Femur (tissue), 1 donor: Measurements from ENCODE around the gene ABL1.

Experiments used
- DNase-seq: peaks from one replicate; pipeline ENCODE4 v3.0.0-alpha.2; 2017

The ABL1 gene

DNA sequence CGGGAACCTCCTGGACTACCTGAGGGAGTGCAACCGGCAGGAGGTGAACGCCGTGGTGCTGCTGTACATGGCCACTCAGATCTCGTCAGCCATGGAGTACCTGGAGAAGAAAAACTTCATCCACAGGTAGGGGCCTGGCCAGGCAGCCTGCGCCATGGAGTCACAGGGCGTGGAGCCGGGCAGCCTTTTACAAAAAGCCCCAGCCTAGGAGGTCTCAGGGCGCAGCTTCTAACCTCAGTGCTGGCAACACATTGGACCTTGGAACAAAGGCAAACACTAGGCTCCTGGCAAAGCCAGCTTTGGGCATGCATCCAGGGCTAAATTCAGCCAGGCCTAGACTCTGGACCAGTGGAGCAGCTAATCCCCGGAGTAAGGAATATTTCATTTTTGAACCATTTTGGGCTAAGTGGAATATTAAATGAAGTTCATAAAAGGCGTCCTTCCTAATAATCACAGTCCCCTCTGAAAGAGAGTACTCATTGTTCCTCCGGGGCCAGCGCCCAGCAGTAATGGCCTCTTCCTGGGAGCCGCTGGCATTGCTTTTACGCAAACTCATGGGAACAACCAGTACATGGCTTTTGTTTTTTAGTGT, 38.0 kb downstream of the ABL1 start:
- no peak for DNase-seq

DNA sequence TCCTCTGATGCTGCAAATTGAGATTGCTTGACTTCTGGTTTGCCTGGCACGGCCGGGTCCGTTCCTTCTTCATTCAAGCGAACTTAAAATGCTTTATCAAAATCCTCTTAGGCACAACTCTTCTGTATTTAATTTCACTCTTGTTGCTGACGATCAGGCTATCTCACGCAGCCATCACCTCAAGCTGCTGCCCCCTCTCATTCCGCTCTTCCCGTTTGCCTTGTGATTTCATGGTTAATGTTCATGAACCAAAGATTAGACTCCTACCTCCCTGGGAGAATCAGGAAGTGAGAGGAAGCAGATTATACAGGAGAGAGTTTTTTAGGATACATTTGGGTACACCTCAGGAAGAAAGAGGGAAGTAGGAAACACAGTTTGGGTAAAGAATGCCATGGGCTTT, 38.9 kb downstream of the ABL1 start:
- DNase-seq: no peak

DNA sequence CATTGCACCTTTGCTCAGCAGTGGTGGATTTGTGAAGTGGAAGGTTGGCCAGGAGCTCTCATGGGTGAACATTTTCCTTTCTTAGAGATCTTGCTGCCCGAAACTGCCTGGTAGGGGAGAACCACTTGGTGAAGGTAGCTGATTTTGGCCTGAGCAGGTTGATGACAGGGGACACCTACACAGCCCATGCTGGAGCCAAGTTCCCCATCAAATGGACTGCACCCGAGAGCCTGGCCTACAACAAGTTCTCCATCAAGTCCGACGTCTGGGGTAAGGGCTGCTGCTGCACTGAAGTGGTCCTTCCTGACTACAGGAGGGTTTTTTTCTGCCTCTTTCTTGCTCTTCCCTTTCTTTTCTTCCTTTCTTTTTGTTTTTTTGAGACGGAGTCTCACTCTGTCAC, 39.7 kb downstream of the ABL1 start:
- DNase-seq: no peak

DNA sequence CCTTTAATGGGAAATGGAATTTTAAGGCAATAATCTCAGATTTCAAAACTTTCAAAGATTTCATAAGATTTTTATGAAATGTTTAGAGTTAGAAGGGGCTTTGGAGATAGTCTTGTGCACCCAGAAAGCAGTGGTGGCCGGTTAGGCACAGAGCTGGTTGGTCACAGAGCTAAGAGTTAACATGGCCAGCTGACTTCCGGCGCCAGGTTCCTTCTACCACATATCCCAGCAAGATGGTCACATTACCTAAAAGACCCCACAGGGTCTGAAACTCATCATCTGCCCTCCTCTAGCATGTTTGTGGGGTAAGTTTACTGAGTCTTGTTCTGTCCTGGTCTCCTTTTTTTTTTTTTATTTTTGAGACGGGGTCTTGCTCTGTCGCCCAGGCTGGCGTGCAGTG, 42.2 kb downstream of the ABL1 start:
- DNase-seq: no peak

DNA sequence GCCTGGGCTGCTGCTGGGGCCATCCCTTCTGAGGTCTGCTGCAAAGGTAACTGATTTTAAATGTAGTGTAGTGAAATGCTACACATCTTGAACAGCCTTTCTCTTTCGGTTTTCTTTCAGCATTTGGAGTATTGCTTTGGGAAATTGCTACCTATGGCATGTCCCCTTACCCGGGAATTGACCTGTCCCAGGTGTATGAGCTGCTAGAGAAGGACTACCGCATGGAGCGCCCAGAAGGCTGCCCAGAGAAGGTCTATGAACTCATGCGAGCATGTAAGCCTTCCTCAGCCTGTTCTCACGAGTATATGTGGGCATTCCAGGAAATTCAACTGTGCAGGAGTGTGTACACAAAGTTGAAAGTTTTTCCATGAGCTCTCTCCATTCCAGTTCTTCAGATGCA, 43.2 kb downstream of the ABL1 start:
- DNase-seq: no peak

DNA sequence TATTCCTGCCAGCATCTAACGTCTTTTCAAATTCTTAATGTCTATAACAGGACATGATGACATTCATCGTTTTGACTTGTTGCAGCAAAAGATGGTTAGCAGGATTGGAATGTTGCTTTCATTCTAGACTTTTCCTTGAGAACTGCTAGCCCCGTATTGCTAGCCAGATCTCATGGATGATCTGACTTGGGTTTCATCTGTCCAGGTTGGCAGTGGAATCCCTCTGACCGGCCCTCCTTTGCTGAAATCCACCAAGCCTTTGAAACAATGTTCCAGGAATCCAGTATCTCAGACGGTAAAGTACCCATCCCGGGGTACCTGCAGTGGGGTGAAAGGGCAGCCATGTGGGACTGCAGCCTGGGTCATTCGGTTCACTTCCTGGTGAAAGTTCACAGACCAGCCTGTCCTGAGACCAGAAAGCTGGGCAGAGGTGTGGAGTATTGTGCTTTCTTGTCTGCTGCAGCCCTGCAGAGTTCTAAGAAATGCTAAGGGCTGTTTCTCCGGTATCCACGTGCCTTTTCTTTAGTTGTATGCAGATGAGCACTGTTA, 44.9 kb downstream of the ABL1 start:
- no peak for DNase-seq

DNA sequence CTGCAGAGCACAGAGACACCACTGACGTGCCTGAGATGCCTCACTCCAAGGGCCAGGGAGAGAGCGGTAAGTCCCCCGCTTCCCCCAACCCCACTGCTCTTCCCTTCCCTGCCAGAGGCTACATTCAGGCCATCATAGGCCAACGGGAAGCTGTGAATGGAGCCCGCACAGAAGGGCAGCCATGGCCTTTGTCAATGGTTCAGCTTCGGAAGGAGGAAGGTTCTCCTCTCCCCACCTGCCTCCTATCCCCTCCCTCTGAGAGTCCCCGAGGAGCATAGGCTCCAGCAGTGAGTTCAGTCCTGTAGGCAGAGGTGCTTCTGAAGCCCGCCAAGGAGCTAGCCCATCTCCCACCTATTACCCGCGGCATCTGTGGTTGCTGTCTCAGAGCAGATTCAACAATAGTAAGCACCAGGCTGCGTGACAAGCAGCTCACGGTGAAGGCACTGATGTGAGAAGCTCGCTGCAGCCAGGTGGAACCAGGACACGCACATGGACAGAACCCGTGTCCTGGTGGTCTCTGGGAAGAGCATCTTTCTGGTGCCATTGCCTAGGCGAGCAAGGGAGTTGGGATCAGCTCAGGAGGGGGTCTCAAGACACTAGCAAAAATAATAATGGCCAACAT, 45.7 kb downstream of the ABL1 start:
- DNase-seq: no peak

DNA sequence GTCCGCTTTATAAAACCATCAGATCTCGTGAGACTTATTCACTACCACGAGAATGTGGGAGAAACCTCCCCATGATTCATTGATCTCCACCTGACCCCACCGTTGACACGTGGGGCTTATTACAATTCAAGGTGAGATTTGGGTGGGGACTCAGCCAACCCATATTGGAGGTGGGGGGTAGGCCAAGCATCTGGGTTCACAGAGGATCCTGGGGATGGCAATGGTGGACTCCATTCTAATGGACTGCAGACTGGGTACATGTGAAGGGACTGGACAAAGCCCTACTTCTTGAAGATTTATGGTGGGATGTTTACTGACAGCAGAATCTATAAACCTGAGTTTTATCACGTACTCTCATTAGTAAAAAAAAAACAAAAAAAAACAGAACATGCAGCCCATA, 46.5 kb downstream of the ABL1 start:
- DNase-seq: no peak

DNA sequence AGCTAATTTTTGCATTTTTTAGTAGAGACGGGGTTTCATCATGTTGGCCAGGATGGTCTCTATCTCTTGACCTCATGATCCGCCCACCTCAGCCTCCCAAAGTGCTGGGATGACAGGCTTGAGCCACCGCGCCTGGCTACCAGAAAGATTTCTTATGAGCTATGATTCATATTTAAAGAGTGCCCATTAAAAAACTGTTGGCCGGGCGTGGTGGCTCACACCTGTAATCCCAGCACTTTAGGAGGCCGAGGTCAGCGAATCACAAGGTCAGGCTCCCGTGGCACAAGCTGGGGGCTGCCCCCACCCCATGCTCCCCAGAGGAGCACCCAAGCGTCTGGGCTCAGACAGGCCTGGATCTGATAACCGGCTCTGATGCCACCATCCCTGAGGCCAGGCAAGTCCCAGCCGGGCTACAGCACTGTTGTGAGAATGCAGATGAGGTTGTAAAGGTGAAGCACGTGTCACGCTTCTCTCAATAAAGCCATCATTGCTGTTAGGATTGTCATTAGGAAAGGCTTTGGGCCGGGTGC, 47.7 kb downstream of the ABL1 start:
- no peak for DNase-seq

DNA sequence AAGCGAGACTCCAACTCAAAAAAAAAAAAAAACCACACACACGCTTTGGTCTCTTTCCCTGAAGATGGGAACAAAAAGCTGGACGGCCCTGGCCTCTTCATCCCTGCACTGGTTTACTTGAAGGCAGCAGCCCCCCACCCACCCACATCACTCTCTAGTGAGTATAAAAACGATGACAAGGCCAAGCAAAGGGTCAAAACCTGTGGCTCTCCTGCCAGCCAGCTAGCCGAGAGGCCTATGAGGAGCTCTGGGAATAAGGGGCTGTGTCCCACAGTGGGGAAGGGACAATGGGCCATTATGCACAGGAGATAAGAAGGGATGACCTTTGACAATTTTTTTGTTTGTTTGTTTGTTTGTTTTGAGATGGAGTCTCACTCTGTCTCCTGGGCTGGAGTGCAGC, 48.4 kb downstream of the ABL1 start:
- DNase-seq: no peak

DNA sequence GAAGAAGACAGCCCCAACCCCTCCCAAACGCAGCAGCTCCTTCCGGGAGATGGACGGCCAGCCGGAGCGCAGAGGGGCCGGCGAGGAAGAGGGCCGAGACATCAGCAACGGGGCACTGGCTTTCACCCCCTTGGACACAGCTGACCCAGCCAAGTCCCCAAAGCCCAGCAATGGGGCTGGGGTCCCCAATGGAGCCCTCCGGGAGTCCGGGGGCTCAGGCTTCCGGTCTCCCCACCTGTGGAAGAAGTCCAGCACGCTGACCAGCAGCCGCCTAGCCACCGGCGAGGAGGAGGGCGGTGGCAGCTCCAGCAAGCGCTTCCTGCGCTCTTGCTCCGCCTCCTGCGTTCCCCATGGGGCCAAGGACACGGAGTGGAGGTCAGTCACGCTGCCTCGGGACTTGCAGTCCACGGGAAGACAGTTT, 49.1 kb downstream of the ABL1 start:
- no peak for DNase-seq

DNA sequence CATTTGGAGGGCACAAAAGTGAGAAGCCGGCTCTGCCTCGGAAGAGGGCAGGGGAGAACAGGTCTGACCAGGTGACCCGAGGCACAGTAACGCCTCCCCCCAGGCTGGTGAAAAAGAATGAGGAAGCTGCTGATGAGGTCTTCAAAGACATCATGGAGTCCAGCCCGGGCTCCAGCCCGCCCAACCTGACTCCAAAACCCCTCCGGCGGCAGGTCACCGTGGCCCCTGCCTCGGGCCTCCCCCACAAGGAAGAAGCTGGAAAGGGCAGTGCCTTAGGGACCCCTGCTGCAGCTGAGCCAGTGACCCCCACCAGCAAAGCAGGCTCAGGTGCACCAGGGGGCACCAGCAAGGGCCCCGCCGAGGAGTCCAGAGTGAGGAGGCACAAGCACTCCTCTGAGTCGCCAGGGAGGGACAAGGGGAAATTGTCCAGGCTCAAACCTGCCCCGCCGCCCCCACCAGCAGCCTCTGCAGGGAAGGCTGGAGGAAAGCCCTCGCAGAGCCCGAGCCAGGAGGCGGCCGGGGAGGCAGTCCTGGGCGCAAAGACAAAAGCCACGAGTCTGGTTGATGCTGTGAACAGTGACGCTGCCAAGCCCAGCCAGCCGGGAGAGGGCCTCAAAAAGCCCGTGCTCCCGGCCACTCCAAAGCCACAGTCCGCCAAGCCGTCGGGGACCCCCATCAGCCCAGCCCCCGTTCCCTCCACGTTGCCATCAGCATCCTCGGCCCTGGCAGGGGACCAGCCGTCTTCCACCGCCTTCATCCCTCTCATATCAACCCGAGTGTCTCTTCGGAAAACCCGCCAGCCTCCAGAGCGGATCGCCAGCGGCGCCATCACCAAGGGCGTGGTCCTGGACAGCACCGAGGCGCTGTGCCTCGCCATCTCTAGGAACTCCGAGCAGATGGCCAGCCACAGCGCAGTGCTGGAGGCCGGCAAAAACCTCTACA, 49.8 kb downstream of the ABL1 start:
- DNase-seq: no peak

DNA sequence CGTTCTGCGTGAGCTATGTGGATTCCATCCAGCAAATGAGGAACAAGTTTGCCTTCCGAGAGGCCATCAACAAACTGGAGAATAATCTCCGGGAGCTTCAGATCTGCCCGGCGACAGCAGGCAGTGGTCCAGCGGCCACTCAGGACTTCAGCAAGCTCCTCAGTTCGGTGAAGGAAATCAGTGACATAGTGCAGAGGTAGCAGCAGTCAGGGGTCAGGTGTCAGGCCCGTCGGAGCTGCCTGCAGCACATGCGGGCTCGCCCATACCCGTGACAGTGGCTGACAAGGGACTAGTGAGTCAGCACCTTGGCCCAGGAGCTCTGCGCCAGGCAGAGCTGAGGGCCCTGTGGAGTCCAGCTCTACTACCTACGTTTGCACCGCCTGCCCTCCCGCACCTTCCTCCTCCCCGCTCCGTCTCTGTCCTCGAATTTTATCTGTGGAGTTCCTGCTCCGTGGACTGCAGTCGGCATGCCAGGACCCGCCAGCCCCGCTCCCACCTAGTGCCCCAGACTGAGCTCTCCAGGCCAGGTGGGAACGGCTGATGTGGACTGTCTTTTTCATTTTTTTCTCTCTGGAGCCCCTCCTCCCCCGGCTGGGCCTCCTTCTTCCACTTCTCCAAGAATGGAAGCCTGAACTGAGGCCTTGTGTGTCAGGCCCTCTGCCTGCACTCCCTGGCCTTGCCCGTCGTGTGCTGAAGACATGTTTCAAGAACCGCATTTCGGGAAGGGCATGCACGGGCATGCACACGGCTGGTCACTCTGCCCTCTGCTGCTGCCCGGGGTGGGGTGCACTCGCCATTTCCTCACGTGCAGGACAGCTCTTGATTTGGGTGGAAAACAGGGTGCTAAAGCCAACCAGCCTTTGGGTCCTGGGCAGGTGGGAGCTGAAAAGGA, 50.7 kb downstream of the ABL1 start:
- no peak for DNase-seq

DNA sequence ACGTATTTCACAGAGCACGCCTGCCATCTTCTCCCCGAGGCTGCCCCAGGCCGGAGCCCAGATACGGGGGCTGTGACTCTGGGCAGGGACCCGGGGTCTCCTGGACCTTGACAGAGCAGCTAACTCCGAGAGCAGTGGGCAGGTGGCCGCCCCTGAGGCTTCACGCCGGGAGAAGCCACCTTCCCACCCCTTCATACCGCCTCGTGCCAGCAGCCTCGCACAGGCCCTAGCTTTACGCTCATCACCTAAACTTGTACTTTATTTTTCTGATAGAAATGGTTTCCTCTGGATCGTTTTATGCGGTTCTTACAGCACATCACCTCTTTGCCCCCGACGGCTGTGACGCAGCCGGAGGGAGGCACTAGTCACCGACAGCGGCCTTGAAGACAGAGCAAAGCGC, 51.9 kb downstream of the ABL1 start:
- DNase-seq: no peak

DNA sequence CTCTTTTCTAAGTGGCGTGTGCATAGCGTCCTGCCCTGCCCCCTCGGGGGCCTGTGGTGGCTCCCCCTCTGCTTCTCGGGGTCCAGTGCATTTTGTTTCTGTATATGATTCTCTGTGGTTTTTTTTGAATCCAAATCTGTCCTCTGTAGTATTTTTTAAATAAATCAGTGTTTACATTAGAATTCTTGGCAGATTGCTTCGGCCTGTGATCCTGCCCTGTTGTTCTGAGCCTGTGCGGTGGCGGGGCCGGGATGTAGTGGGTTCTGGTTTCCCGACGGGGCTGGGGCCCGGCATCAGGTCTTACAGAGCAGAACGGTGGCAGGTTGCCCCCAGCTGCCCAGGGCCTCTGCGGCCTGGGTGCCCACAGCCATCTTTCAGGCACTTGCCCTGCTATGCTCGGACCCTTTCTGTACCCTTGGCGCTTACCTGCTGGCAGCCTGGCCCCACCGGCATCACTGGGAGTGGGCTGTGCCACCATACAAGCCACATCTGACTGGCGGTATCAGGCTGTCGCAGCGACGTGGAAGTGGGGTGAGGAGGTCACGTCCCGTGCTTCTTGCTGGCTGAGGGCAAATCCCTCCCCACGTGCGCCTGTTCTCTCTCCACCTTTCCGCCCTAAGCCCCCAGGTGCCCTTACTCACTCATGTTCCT, 52.6 kb downstream of the ABL1 start:
- no peak for DNase-seq

DNA sequence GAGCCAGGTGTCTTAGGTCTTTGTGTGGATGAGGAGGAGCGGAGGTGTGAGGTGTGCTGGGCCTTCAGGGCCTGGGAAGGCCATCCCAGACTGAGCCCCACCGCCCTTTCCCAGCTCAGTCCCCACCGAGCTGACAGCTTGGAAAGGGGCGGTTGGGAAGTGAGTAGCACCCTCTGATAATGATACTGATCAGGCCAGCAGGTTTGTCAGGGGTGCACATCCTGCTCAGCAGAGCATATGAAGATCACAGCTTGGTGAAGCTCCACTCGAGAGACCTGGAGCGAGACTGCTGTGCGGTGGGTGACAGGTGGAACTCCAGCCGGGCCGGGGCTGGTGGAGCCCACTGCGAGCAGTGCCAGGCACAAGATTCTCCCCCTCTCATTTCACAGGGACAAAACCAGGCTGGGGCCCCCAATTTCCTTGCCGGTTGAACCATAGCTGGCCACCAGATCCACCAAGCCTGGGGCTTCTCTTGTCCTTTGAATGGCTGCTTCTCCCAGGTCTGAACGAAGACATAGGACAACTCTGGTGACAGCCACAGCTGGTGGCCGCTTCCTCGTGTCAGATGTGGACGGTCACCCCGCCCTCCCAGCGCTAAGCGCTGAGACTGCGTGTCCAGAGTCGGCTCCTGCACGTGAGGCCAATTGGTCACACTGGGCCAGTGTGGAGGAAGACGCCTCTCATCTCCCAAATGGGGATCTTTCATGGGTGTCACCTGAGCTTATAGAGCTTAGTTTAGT, 53.3 kb downstream of the ABL1 start:
- DNase-seq: no peak

DNA sequence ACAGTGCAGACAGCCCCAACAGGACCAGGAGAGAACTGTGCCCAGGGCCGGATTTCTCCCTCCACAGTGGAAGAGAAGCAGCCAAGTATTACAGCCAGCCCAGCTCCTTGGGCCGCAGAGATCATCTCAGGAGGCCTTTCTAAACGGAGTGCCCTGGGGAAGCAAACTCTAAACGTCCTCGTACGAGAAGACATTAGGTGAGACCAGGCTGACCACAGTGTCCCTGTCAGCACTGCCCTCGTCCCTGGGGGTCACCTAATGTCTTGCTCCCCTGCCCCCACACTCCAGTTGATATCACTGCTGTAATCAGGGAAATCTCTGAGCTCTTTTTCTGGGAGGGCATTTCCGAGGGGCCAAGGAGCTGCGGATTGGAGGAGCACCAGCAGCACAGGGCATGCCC, 55.1 kb downstream of the ABL1 start:
- no peak for DNase-seq

DNA sequence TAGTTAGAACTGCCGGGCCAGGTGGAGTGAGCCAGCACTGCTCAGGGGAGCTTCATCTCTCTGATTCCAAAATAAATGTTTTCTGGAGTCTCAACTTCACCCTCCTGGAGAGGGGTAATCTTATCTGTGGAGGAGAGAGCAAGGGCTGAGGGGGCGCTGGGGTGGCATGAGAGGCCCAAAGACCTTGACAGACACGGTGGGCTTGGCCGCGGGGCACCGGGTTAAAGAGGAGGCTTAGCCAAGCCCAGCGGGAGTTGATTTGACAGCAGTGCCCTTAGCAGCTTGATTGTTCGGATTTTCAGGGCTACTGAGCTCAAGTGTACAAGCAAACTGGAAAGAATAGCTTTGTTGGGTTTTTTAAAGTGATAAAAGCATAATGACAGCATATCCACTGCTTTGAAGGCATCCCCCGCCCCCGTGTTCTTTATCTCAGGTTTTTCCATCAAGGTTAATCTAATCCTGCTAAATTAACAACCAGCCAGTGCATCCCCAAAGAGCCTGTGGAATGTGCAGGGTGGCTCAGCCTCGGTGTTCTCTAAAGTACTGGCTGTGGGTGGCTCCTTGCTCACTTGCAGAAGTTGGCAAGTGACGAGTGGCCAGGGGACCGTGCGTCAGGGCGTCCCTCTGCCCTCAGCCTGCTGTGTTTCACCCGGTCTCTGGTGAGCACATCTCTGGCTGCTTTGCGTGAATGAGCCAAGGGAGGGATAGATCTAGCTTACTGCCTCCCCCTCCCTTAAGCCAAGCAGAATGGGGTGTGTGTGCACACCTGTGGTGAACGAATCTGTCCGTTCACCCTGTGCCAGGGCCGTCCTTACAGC, 56.0 kb downstream of the ABL1 start:
- no peak for DNase-seq

DNA sequence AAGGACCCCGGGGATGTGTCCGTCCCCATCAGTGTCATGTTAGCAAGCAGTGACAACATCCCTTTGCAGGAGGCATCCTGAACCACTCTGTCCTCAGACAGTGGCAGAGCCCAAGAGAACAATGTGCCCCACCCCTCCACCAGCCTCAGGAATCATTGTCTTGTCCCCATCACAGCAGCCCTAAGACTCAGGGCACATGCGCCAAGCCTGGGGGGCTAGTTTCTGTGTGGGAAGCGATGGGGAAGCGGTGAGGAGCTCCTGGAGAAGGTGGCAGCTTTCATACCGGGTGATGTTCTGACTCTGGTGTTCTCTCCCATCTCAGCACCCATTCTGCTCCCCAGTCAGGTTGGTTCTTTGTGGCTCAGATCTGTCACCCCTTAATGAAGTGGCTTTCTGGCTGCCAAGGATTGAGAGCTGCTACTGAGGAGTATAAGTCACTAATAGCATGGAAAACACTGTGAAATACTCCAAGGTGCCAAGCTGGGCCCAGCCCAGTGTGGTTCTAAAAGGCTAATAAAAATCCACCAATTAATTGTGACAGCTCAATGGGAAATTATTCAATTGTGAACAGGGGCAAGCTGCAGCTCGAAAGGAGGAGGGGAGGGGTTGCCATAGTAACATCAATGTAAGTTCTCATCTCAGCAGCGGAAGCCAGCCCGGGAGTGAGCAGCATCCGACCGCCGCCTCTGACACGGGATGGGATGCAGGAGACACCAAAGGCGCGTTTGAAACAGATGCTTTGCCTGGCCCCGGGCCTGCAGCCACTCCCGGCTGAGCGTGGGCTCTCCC, 56.8 kb downstream of the ABL1 start:
- DNase-seq: no peak
